Stimulated activated CD4-positive, alpha-beta T cell treated with anti-CD3 and anti-CD28 coated beads, Interleukin-4, amount 100 ng/mL, for 4 hours (primary cell): ENCODE results near the gene PLCB4.

ENCODE experiments used
- DNase-seq, 2 experiments: peaks; one replicate each; pipeline ENCODE4 v3.0.0-alpha.2; 2020

The PLCB4 gene

GRCh38 chr20:9062066-9062465 lies 6.8 kb upstream of the PLCB4 start:
- no peak for DNase-seq

- no peak for DNase-seq
Measured at GRCh38 chr20:9066191-9066590, 2.7 kb upstream of the PLCB4 start.

GRCh38 chr20:9068233-9068801 lies 570 bp upstream of the PLCB4 start:
- DNase-seq: no peak

- DNase-seq: no peak
Measured at GRCh38 chr20:9070304-9070703, 1.4 kb downstream of the PLCB4 start.

- no peak for DNase-seq
Measured at GRCh38 chr20:9071976-9072726, 3.3 kb downstream of the PLCB4 start.

- DNase-seq: no peak
Measured at GRCh38 chr20:9072861-9073500, 4.1 kb downstream of the PLCB4 start.

GRCh38 chr20:9075264-9076095 lies 6.6 kb downstream of the PLCB4 start:
- DNase-seq: no peak

- DNase-seq: no peak
Measured at GRCh38 chr20:9076440-9076839, 7.6 kb downstream of the PLCB4 start.

GRCh38 chr20:9078826-9079731 lies 10.2 kb downstream of the PLCB4 start:
- no peak for DNase-seq

GRCh38 chr20:9081423-9081966 lies 12.6 kb downstream of the PLCB4 start:
- no peak for DNase-seq

GRCh38 chr20:9082741-9083140 lies 13.9 kb downstream of the PLCB4 start:
- DNase-seq: no peak

GRCh38 chr20:9087531-9088217 lies 18.8 kb downstream of the PLCB4 start:
- no peak for DNase-seq

GRCh38 chr20:9088556-9088955 lies 19.7 kb downstream of the PLCB4 start:
- no peak for DNase-seq

- DNase-seq: no peak
Measured at GRCh38 chr20:9092113-9092512, 23.2 kb downstream of the PLCB4 start.

- no peak for DNase-seq
Measured at GRCh38 chr20:9092655-9093054, 23.8 kb downstream of the PLCB4 start.

GRCh38 chr20:9093218-9093957 lies 24.5 kb downstream of the PLCB4 start:
- DNase-seq: no peak

- DNase-seq: no peak
Measured at GRCh38 chr20:9099372-9099771, 30.5 kb downstream of the PLCB4 start.

- no peak for DNase-seq
Measured at GRCh38 chr20:9100691-9101090, 31.8 kb downstream of the PLCB4 start.

GRCh38 chr20:9102456-9102855 lies 33.6 kb downstream of the PLCB4 start:
- DNase-seq: no peak

GRCh38 chr20:9103955-9104354 lies 35.1 kb downstream of the PLCB4 start:
- DNase-seq: no peak

GRCh38 chr20:9108260-9108659 lies 39.4 kb downstream of the PLCB4 start:
- no peak for DNase-seq
